Suppressor macrophage treated with lipopolysaccharide for 1 hour (primary cell): Measurements from ENCODE around the gene TIMM9.
"Not testable (repeated sequence)": the region's sequence is repeated elsewhere in the genome, so short reads cannot be mapped to it uniquely, and the experiment has no call there.

ENCODE experiments used
- DNase-seq, 3 donors: peaks; one replicate each; pipeline ENCODE4 v3.0.0-alpha.2; 2020 to 2022

Gene TIMM9, protein sequence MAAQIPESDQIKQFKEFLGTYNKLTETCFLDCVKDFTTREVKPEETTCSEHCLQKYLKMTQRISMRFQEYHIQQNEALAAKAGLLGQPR

DNA sequence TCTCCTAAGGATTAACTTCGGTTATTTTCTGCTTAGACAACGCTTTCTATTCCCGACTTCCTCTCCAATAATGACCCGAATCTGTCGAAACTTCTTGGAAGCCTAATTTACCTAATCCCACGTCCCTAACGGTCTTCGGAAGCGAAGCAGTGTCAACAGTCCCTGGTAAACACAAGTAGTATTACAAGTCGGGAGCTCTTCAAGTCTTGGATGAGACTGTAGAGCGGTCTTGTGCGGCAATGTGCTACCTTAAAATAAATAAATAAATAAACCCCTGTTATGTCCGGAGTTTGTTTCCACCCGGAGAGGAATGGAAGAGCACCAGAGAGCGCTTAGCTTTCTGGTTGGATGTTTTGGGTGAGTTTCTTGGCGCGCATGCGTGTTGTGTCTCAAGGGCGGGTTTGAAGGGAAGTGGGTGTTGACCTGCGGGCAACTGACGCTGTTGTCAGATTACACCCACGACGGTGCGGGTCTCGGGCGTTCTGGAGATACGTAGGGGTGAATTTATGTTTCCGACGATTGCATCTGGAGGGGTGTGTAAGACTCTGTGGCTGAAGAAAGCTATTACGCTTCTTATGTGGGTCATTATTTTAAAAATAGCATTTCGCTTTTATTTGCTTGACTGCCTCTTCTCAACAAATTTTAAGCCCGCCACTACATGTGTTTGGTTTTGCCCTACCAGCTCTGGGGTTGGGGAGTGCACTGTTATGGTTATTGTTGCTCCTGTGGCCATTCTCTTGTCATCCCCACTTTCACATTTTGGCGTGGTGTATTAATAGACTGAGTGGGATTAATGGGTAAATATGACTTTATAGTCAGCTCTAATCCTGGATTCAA is at the start of gene TIMM9, which contains the start of gene KIAA0586:
TIMM9 (minus strand) TSS at position 251 of the 837 bp plus-strand sequence. CDS start 15,586 bp downstream, outside the sequence.
KIAA0586 (plus strand) TSS at position 439 of the 837 bp plus-strand sequence. CDS start 546 bp downstream, outside the sequence.
- peak; percentile 97 to 99 (median 99) for DNase-seq

DNA sequence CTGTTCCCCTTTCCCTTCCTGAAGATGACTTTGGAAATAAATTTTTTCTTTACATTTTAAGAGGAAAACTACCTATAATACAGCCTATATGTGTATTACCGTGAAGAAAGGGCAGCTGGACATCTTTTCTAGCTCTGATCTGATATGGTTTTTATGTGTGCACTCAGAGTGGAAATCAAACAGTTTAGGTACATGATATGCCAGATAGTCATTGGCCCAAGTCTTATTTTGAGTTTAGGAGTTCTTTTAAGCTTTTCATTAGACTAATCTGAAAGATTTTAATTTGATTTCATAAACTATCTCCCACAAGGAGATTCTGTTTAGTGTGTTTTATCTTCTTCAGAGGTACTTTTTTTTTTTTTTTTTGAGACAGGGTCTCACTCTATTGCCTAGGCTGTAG is 49.0 kb upstream of the TIMM9 start:
- DNase-seq: no peak

DNA sequence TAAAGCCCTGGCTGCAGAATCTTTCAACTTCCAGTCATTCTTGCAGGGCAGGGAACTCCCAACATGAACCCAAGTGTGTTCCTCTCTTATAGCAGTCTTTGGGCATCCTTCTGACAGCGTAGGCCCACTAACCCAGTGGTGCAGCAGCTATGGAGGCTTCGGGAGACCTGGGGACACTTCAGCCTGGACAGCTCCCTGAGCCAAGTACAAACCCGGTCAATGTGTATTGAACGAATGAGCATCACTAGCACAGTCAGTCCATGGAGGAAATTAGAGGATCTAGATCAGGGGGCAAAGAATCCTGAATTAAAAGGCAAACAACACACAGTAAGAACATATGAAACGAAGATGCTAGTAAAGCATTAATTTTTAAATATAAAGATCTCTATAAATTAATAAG is 42.0 kb upstream of the TIMM9 start:
- DNase-seq: no peak

DNA sequence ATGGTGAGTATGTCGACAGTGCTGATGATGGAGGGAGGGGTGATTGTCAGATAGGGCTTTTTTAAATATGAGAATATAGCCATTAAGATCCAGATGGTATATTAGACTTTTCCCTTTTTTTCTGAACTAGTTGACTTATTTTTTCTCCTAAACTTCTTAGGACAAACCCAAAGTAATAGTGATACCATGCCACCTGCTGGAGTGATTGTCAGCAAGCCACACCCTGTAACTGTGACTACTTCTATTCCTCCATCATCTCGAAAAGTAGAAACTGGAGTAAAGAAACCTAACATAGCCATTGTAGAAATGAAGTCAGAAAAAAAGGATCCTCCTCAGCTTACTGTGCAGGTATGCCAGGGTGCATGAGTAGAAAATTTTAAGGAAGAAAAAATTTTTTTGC is 40.2 kb upstream of the TIMM9 start:
- no peak for DNase-seq

DNA sequence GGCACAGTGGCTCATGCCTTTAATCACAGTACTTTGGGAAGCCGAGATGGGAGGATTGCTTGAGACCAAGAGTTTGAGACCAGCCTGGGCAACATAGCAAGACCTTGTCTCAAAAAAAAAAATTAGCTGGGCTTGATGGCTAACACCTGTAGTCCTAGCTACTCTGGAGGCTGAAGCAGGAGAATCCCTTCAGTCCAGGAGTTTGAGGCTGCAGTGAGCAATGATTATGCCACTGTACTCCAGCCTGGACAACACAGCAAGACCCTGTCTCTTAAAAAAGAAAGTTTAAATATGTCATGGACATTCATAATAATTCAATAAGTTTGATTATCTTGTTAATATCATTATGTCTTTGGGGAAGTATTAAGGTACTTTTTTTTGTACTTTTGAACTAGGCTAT is 39.1 kb upstream of the TIMM9 start:
- DNase-seq: no peak

DNA sequence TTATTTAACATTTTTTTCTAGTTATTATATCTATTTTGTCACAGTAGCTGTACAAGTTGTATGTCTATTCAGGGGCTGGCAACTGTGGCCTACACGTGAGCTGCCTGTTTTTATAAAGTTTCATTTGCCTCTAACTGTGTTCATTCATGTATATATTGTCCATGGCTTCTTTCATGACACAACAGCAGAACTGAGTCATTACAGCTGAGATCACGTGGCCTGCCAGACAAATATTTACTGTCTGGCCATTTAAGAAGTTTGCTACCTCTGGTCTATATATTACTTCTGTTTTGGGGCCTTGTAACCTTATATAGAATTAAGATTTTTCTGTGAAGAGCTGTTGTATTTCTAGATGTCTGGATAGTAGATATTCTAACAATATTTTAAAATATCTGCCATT is 38.1 kb upstream of the TIMM9 start:
- DNase-seq: no peak

DNA sequence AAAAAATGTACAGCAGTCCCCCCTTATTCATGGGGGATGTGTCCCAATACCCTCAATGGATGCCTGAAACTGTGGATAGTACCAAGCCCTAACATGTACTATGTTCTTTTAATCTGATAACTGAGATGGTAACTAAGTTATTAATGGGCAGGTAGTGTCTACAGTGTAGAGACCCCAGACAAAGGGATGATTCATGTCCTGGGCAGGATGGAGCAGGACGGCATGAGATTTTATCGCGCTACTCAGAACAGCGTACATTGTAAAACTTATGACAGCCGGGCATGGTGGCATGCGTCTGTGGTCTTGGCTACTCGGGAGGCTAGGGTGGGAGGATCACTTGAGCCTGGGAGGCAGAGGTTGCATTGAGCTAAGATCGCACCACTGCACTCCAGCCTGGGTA is 37.3 kb upstream of the TIMM9 start:
- DNase-seq: no peak

DNA sequence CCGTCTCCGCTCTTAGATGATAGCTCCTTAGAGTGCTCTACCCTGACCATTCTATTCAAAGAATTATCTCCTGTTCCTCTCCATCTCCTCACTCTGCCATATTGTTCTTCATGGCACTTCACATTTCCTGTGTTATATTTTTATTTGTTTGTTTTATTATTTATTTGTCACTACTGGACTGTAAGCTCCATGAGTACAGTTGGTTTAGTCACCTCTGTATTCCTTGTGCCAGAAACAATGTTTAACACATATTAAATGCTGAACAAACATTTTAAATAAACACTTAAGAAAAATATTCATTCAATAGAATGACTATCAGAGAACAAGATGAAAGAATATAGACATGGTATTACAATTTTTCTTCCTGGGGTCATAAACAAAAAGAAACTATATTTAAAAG is 35.8 kb upstream of the TIMM9 start:
- no peak for DNase-seq

DNA sequence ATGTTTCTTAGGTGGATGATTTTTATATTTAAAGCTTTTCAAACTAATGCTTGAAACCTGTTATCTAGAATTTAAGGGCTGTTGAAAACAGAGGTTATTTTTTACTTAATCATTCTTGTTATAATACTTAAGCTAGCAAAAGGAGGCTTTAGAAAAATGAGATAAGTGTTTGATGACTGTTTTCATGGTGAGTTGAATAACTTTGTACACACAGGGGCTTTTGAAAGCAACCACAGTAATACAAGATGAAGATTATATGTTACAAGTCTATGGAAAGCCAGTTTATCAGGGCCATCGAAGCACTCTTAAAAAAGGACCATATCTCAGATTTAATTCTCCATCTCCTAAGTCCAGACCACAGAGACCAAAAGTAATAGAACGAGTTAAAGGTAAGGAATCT is 33.4 kb upstream of the TIMM9 start:
- no peak for DNase-seq

DNA sequence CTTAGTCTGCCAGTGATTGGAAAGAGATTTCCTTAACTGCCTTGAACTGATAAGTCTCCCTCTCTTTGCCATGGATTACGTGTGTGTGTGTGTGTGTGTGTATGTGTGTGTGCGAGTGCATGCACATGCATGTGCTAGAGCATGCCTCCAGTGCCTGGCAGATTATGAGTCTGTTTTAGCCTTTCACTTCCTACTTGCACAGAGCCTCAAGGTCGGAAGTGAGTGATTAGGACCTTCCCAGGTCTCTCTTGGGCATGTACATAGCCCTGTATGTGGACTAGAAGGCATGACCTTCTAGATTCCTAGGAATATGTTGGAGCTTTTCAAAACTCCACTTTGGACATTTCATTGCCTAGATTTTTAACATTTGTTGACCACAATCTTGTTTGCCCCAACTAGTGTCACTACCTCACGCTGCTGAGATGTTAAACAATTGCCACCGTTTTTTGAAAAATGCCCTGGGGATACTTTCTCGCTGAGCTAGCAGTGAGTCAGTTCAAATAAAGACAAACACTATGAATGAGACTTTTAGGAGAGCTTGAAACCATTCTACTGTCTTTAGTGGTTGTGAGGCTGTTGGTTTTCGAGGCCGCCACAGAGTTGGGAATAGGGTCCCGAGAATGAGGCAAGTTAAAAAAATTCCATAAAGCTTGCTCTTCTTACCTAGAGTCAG is 28.4 kb upstream of the TIMM9 start:
- no peak for DNase-seq

DNA sequence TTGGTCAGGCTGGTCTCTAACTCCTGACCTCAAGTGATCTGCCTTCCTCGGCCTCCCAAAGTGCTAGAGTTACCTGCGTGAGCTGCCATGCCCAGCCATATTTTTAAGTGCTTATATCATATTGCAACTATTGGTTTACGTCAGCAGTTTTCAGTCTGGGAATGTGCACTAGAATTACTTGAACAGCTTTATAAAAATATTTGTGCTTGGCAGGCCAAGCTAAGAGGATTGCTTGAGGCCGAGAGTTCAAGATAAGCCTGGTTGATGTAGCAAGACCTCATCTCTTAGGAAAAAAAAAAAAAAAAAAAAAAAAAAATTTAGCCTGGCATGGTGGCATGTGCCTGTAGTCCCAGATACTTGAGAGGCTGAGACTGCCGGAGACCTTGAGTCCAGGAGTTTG is 17.3 kb upstream of the TIMM9 start:
- DNase-seq: no peak

DNA sequence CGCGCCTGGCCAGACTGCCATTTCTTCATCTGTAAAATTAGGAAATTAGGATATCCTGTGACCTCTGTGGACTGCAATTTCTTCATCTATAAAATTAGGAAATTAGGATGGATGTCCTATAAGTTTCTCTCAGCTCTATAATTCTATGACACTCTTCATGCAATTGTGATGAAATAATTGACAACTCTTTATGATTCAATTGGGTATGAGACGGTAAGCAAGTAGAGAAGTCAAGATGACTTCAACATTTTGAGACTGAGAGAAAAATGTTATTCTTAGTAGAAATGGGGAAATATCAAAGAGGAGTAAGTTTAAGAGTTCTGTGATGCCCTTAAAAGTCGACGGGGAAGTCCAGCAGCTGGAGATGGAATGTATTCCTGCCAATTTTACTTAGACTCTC is 12.1 kb upstream of the TIMM9 start:
- peak; percentile 18 to 72 (median 44) for DNase-seq

DNA sequence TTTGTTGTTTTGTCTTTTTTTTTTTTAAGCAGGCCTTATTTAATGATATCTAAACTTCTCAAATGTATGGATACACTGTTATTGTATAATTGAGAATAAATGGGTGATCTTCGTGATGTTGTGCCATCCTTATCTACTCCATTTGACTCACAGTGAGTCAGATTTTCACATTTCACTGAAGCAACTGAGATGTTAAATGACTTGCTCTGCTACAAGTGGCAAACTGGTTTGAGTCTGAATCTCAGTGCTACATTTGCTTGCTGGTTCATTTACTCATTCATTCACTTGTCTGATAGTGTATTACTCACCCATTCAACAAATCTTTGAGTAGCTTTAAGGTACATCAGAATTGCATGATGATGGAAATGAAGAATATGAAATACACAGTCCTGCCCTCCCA is 2.8 kb upstream of the TIMM9 start:
- no peak for DNase-seq

DNA sequence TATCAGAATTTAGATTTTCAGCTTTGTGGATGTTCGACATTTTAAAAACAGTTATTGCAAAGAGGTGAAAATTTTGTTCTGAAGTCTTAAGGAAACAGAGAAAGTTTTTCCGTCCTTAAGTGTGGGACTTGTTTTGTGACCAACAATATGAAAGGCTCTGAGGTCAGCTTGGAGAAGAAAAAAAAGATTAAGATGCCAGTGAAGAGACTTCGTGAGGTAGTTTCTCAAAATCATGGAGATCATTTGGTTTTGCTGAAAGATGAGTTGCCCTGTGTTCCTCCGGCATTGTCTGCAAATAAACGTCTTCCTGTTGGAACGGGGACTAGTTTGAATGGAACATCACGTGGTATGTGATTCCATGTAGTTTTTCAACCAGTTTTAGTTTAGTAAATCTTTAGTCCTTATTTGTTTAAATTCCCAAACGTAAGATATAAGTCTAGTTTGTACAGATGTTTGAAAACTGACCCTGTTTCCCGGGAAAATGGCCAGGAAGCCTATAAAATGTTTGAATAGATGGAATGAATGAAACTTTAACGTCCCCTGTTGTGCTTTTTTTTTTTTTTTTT is 870 bp upstream of the TIMM9 start:
- peak; percentile 33 to 53 (median 48) for DNase-seq

DNA sequence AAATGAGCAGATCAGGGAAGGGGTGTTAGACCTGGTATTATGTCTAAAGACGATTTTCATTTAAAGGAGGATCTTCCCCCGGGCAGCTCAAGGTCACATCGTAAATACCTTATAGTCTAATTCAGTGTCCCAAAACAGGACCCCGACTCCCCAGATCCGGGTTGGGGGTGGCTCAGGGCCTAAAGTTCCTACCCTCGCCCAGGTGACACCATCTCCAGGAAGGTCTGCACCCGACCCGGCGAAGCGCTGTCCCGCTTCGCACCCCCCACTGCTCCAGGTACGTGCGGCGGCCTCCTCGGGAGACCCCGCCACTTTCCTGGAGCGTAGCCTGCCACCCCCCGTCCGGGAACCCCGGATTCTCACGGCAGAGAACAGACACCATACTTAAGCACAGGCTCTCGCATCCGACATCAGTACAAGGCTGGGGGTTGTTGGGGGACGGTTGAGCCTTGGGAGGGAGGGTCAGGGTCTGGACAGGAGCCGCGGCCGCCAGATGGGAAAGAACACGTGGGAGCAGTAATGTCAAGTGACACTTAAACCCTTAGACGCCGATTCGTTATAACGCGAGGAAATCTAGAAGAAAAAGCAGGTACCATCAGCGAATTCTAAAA is 556 bp downstream of the TIMM9 start:
- peak; percentile 67 to 76 (median 75) for DNase-seq

DNA sequence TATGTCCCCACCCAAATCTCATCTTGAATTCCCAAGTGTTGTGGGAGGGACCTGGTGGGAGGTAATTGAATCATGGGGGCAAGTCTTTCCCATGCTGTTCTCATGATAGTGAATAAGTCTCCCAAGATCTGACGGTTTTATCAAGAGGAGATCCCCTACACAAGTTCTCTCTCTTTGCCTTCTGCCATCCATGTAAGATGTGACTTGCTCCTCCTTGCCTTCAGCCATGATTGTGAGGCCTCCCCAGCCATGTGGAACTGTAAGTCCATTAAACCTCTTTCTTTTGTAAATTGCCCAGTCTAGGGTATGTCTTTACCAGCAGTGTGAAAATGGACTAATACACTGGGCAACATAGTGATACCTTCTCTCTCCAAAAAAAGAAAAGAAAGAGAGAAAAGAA is 10.4 kb downstream of the TIMM9 start:
- not testable (repeated sequence) for DNase-seq

DNA sequence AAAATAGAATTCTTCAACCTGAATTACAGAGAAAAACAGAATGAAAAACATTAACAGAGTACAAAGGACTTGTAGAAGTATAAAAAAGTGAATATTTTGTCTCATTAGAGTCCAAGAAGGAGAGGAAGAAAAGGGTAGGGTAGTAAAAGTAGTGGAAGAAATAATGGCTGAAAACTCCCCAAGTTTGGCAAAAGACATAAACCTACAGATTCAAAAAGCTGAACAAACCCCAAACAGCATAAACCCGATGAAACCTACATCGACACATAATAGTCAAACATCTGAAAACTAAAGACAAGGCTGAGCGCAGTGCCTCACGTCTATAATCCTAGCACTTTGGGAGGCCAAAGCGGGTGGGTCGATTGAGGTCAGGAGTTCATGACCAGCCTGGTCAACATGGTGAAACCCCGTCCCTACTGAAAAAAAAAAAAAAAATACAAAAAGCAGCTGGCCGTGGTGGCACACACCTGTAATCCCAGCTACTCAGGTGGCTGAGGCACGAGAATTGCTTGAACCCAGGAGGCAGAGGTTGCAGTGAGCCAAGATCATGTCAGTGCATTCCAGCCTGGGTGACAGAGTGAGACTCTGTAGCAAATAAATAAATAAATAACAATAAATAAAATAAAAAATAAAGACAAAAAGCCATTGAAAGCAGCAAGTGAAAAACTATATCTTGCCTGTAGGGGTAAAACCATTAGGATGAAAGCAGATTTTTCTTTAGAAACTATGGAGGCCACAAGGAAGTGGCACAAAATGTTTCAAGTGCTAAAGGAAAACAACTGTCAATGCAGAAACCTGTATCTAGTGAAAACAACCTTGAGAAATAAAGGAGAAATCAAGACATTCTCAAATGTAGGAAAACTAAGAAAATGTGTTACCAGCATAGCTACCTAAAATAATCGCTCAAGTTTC is 11.4 kb downstream of the TIMM9 start:
- DNase-seq: no peak

DNA sequence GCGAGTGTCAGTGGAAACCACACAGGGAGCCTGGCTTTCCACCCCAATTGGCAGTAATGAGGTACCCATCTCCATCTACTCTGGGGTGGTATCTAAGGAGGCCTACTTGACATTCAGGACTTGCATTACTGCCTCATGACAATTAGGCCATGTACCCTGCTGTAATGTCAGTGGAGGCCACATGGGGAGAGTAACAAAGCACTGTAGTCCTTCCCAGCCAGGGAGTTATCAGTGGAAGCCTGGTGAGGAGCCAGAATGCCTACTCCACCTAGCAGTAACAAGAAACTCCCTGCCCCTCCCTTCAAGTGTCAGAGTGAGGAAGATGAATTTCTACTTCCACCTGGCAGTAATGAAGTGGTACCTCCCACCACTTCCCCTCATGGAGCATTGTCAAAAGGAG is 12.5 kb downstream of the TIMM9 start:
- no peak for DNase-seq

DNA sequence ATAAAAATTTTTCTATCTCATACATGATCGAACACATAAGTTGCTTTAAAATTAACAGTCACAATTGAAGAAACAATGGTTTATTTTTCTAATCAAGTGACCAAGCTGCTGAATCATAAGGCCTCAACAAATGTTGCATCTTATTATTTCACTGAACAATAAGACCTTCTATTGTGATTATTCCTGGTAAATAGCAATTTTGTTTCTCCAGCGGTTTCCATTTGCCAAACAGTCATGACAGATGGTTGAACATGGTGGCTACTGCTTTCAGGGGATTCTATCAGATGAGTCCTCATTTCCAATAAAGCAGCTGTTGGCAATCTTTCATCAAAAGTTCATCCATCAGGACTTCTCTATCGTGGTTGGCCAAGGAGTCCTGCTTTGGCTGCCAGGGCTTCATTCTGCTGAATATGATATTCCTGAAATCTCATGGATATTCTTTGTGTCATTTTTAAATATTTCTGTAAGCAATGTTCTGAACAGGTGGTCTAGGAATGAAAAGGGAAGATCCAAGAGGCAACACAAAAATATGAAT is 18.6 kb downstream of the TIMM9 start:
- no peak for DNase-seq

DNA sequence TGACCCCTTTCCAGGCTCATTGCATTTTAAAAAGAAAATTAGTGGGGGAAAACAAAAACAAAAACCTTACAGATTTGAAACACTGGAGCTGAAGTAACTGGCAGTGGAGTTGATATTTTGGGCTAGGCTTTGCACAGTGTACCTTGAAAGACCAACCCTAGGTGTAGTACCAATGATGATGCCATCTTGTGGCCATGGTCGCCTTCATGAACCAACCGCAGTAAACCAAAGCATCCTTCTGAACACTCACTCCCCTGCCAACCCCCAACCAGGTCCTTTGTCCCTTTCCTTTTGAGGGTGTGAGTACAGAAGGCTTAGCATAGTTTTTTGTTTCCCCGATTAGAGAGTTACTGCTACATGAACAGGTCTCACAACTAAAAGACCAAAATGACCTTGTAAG is 25.7 kb downstream of the TIMM9 start:
- no peak for DNase-seq

DNA sequence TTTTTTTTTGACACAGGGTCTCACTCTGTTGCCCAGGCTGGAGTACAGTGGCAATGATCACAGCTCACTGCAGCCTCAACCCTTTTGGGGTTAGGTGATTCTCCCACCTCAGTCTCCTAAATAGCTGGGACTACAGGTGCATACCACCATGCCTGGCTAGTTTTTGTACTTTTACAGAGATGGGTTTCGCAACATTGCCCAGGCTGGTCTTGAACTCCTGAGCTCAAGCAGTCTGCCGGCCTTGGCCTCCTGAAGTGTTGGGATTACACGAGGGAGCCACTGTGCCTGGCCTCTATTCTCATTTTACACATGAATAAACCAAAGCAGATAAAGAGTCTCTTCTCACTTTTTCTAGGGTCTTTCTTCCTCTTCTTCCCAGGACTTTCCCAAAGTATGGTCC is 28.4 kb downstream of the TIMM9 start:
- no peak for DNase-seq

DNA sequence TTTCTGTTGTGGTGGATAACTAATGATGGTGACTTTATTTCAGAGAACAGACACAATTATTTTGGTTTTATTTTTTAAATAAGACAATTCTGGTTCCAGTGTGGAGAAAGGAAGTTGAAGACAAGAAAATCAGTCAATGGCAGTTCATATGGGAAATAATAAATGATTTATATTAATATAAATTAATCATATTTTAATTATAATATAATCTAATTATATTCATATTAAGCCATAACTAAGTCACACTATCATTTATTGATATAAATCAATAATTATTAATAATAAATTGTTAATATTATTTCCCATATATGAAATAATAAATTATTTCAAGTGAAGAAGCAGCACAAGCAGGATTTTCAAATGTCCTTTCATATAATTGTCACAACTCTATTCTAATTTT is 28.8 kb downstream of the TIMM9 start:
- DNase-seq: no peak
